Embryonic facial prominence (tissue), 1 donor: ENCODE results near the gene UBIAD1.
"Not testable (repeated sequence)": the region's sequence is repeated elsewhere in the genome, so short reads cannot be mapped to it uniquely, and the experiment has no call there.

Experiments used
- DNase-seq: peaks from one replicate; pipeline ENCODE4 v3.0.0-alpha.2; 2016; ENCODE audit errors: extremely low spot score

Gene UBIAD1

GRCh38 chr1:11279630-11280029 lies 6.6 kb downstream of the UBIAD1 start:
- DNase-seq = no peak

- DNase-seq = no peak
Observed at GRCh38 chr1:11280719-11281376, 7.8 kb downstream of the UBIAD1 start.

DNA sequence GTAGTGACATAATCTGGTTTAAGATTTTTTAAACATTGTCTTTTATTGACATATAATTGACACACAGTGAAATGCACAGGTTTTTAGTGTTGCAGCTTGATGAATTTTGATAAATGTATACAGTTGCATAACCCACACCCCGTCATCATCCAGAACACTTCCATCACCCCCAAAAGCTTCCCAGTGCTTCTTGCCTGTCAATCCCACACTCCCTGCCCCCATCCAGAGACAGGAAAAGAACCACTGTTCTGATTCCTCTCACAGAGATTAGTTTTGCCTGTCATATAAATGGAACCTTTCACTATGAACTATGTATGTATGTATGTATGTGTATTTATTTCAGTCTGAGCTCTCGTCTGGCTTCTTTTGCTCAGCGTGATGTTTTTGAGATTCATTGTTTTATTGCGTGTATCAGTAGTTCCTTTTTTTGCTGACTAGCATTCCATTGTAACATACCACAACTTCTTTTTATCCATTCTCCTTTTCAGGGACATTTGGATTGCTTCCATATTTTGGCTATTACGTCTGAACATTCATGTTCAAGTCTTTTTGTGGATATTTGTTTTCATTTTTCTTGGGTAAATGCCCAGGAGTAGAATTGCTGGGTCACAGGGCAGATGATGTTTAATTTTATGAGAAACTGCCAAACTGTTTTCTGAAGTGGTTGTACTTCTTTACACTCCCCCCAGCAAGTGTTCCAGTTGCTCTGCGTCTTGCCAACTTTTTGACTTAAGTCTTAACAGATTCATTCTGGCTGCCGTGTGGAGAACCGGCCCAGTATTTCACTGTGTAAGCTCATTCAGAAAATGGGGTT lies 8.7 kb downstream of the UBIAD1 start:
- DNase-seq = peak; percentile 18

DNA sequence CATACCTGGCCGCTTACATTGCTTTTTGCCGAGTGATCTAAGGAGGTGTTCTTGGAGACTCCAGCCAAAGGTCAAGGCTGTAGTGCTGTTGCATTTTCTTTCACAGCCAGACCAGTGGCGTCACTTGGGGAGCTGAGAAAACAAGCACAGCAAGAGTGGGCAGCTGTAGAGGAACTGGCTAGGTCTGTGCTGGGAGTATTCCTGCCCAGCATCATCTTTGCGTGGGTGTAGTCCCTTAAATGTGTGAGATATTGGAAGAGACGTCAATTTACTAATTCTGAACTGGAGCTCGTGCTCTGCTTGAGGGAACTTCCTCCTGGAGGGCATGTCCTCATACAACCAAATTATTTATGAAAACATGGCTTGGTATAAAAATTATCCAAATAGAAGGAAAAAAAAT lies 10.2 kb downstream of the UBIAD1 start:
- no peak for DNase-seq

DNA sequence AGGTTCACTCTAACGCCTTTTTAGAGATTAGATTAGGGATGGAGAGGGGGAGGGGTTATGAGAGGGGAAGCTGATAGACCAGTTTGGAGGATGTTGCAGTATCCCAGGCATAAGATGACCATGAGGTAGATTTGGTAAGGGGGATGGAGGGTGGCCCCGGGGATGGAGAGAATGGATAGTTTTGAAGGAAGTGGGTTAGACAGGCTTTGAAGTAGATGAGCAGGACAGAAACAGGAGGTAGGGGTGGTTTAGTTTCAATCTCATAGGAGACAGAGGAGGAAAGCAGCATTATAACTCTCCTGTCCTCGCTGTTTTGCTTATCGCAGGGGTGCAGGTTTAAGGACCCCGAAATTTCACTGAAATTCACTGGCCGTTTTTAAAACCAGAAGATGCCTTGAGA lies 11.8 kb downstream of the UBIAD1 start:
- DNase-seq = no peak

DNA sequence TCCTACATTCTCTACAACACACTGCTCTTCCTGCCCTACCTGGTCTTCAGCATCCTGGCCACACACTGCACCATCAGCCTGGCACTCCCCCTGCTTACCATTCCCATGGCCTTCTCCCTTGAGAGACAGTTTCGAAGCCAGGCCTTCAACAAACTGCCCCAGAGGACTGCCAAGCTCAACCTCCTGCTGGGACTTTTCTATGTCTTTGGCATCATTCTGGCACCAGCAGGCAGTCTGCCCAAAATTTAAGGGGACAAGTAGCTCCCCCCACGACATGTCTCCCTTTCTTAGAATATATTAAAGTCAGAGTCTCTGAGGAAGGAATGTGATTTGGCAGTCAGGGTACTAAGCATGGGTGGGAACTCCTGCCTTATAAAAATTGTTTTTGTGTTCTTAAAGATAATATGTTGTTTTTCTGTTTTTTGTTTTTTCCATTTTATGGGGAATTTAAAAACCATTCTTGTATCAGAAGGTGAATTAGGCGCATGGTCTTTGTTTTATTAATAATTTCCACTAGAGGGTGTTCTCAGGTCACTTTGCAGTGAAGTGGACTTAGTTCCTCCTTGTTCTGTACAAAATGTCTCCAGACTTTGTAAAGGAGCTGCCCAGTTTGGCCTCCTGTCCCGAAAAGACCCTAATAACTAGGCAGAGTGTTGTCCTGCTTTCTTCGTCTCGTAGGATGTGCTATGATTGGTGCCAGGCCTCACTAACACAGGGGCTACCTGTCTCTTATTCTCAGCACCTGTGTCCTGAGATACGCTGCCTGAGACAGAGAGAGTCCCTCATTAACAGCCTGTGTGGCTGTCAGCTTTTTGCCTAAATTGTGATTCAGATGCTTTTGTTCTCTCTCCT lies 13.1 kb downstream of the UBIAD1 start:
- DNase-seq = no peak

DNA sequence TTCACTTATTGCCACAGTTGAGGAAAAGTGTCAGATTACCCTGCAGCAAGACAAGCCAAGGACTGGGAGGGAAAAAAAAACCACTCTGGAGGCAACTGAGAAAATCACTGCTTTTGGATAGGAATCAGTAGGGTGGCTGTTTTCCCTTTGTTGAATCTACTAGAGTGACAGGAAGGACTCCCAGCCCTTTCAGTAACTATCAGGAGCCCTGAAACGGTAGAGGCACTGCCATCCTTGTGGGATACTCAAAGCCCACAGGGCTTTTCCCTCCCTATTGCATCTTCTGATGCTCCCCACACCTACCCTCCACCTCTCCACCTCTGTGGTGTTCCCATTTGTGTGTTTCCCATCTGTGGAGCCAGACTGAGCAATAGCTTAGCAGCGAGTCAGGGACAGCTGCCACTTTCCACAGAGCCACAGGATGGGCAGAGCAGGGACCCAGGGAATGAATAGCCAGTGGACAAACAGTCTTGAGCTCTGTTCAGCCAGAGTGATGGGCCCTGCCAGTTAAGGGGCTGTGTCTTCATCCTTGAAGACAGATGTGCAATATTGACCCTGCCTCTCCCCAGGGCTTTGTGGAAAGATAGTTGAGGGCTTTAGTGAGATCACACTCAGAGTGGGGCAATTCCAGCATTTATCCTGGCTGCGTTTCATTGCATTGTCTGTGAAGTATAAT lies 13.9 kb downstream of the UBIAD1 start:
- DNase-seq = no peak

- DNase-seq = no peak
Observed at GRCh38 chr1:11289064-11289463, 16.1 kb downstream of the UBIAD1 start.

GRCh38 chr1:11291049-11291448 lies 18.1 kb downstream of the UBIAD1 start:
- DNase-seq = no peak

GRCh38 chr1:11293856-11294255 lies 20.9 kb downstream of the UBIAD1 start:
- no peak for DNase-seq

DNA sequence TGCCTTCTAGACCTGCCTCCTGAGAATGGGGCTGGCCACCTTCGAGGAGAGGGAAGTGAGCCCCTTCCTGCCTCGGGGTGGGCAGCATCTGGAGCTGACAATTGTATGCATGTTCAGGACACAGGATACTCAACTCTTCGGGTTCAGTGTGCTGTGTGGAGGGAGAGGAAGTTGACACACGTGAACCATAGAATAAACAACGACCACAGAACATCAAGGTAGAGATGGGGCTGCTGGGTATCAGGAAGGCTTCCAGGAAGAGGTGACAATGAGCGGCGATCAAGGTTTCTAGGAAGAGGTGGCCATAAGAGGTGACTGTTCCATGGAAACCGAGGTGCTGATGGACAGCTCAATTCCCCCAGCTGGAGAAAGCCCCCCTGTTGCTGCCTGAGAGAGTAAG lies 22.0 kb downstream of the UBIAD1 start:
- DNase-seq = no peak

DNA sequence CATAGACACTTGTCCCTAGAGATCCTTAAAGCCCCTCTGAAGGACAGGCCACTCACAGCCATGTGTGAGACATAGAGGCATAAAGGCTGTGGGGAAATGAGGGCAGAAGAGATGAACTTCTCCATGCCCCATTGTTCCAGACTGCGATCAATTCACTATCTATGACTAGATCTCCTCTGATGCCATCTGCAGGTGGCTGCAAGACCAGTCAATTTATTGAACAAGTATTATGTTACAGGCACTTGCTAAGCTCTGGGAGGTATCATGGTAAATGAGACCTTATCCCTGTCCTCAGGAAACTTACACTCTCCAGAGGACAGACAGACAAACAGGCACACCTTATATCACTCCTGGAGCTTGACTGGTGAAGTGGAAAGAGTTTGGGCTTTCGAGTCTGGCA lies 22.9 kb downstream of the UBIAD1 start:
- DNase-seq = no peak

GRCh38 chr1:11297774-11298173 lies 24.8 kb downstream of the UBIAD1 start:
- DNase-seq = not testable (repeated sequence)

DNA sequence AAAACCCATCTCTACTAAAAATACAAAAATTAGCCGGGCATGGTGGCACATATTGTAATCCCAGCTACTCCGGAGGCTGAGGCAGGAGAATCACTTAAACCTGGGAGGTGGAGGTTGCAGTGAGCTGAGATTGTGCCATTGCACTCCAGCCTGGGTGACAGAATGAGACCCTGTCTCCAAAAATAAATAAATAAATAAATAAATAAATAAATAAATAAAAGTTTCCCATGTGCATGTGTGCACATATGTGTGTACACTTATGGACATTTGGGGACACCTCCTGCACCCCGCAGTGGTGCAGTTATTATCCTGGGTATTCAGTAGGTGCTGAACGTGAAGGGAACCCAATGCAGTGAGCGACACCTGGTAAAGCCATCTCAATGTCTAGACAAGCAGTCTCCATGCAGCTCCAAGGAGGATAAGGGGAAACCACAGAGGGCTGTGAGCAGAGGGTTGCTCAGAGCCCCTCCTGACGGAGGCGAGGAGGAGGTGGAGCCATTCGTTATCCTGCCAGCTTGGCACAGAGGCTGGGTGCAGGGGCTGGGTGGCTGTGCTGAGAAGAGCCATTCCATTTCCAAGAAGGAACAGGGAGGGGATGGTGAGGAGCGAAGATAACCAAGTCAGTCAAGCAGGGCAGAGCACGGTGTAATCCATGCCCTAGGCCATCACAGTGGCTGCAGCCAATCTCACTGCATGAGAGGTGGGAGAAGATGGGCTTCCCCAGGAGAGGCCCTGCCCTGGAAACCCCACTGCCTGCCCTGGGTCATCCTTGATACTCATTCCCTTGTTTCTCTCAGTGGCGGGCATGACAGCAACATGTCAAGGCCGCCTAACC lies 25.6 kb downstream of the UBIAD1 start:
- DNase-seq = no peak

- no peak for DNase-seq
Observed at GRCh38 chr1:11299225-11299574, 26.2 kb downstream of the UBIAD1 start.

- DNase-seq = no peak
Observed at GRCh38 chr1:11301601-11302000, 28.6 kb downstream of the UBIAD1 start.

DNA sequence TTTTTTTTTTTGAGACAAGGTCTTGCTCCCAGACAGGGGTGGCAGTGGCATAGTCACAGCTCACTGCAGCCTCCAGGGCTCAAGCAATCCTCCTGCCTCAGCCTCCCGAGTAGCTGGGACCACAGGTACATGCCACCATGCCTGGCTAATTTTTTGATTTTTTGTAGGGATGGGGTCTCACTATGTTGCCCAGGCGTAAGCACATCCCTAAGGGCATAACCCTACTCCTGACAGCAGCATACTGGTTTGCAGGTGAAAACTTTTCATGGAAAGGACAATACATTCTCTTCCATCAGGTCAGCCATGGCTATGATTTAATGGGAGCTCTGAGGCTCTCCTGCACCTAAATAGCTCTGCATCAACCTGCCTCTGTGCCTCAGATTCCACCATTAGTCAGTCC lies 29.4 kb downstream of the UBIAD1 start:
- no peak for DNase-seq

- not testable (repeated sequence) for DNase-seq
Observed at GRCh38 chr1:11305516-11305915, 32.5 kb downstream of the UBIAD1 start.

- no peak for DNase-seq
Observed at GRCh38 chr1:11307852-11308251, 34.9 kb downstream of the UBIAD1 start.

GRCh38 chr1:11308699-11309224 lies 35.8 kb downstream of the UBIAD1 start:
- no peak for DNase-seq

DNA sequence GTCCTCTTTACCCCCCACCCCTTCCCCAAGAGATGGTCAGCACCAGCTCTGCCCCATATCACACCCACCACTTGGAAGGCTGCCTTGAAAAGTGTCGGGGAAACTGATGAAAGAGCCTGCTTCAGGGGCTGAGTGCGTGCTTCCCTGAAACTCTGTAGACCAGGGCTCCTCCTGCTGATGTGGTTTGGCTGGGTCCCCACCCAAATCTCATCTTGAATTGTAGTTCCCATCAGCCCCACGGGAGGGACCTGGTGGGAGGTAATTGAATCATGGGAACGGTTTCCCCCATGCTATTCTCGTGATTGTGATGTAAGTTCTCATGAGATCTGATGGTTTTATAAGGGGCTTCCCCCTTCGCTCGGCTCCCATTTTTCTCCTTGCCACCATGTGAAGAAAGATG lies 36.4 kb downstream of the UBIAD1 start:
- no peak for DNase-seq
